D721Med (cell line): ENCODE data around the gene TMA7.

Experiments used
- DNase-seq: peaks from one replicate; pipeline ENCODE4 v3.0.0; 2011; ENCODE audit warnings: low spot score; ENCODE audit not compliant: insufficient read length
- FAIRE-seq: peaks from 2 replicates; lab custom pipeline; 2011; peaks lifted over from hg19 to GRCh38; lab: Jason Lieb, UNC
- CTCF ChIP-seq: IDR thresholded peaks from 2 replicates; pipeline ENCODE4 v1.5.1; 2012; ENCODE audit warnings: mild to moderate bottlenecking, control low read depth; ENCODE audit not compliant: insufficient read depth; ENCODE audit errors: missing control alignments

Gene TMA7

DNA sequence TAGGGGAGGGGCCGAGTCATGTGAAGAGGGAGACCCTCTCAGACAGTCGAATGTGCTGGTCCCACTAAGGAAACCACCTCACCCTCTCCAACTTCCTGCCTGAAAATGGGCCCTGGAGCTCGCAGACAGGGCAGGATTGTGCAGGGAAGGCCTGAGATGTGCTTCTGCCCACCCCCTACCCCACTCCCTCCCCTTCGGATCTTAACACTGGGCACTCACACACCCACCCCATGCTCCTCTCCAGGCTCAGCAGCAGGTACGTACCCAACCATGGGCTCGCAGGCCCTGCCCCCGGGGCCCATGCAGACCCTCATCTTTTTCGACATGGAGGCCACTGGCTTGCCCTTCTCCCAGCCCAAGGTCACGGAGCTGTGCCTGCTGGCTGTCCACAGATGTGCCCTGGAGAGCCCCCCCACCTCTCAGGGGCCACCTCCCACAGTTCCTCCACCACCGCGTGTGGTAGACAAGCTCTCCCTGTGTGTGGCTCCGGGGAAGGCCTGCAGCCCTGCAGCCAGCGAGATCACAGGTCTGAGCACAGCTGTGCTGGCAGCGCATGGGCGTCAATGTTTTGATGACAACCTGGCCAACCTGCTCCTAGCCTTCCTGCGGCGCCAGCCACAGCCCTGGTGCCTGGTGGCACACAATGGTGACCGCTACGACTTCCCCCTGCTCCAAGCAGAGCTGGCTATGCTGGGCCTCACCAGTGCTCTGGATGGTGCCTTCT lies 26.5 kb downstream of the TMA7 start:
- FAIRE-seq (no peak), DNase-seq (no peak)
- no peak for TF ChIP-seq CTCF

DNA sequence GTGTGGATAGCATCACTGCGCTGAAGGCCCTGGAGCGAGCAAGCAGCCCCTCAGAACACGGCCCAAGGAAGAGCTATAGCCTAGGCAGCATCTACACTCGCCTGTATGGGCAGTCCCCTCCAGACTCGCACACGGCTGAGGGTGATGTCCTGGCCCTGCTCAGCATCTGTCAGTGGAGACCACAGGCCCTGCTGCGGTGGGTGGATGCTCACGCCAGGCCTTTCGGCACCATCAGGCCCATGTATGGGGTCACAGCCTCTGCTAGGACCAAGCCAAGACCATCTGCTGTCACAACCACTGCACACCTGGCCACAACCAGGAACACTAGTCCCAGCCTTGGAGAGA lies 27.0 kb downstream of the TMA7 start:
- DNase-seq (no peak), FAIRE-seq (no peak)
- no peak for TF ChIP-seq CTCF

GRCh38 chr3:48467473-48468267 lies 27.6 kb downstream of the TMA7 start:
- DNase-seq (no peak), FAIRE-seq (no peak)
- TF ChIP-seq CTCF, result no peak

- no peak for TF ChIP-seq CTCF
- FAIRE-seq (no peak), DNase-seq (no peak)
Measured at GRCh38 chr3:48468329-48468731, 28.3 kb downstream of the TMA7 start.

DNA sequence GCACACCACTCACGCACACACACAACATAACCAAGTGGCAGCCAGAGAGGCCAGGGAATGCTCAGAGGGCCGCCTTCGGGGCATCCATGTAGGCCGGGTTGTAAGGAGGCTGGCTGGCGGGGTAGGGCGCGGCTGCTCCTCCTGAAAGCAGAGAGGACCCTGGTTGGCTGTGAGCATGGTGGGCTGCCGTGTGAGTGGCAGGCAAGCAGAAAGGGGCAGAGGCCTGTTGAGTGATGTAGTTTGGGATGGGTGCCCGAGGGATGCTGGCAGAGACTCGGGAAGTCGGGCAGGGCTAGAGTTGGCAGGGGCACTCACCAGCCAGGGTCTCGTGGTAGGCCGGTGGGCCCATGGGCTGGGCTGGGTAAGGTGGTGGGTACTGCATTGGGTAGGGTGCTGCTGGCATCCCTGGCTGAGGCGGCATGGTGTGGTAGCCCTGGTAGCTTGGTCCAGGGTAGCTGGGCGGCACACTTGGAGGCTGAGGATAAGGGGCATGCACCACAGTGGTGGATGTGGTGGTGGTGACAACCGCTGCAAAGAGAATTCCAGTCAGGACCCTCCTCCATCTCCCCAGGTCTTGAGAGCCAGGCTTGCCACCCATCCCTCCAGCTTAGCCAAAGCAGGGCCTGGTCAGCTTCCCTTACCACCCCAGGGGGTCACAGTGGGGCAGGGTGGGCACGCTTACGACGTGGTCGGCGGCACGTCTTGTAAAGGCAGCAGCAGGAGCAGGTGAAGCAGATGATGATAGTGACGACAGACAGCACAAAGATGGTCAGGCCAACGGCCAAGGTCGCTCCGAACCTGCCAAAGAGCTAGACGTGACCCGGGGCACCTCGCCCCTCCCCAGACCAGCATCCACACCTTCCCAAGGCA lies 29.2 kb downstream of the TMA7 start:
- TF ChIP-seq CTCF, result no peak
- FAIRE-seq, result no peak
- DNase-seq, result no peak

DNA sequence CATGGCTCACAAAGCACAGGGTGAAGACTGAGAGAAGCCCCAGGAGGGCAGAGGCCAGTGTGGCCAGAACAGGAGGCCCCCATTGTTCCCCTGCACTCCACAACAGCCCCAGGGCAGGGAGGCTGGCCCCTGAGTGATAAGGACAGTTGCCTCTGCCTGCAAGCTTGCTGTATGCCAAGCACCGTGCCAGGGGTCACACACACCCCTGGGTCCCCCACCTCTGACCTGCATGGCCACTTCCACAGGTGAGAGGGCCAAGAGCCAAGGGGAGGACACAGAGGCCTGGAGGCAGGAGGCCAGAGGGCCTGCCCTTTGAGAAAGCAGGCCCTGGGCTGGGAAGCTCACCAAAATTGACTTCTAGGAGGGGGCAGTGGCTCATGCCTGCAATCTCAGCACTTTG lies 30.2 kb downstream of the TMA7 start:
- DNase-seq (no peak), FAIRE-seq (no peak)
- TF ChIP-seq CTCF, result no peak
